ACC112 (cell line): ENCODE measurements around the gene PPIP5K1.

Experiments used
- H2AFZ ChIP-seq: fragments of 200-600 bp; sonication (generic); one replicate; pipeline ENCODE4 v1.6.0; 2017; ENCODE audit warnings: antibody characterized with exemption, low read length; ENCODE audit not compliant: unreplicated experiment
- H3K27ac ChIP-seq: fragments of 200-600 bp; sonication (generic); 2 replicates; pipeline ENCODE4 v1.5.1; 2014; ENCODE audit warnings: low read depth, mild to moderate bottlenecking, antibody characterized with exemption, low read length, moderate library complexity
- H3K27me3 ChIP-seq: fragments of 200-600 bp; sonication (generic); 2 replicates; pipeline ENCODE4 v1.6.1; 2014; ENCODE audit warnings: mild to moderate bottlenecking, antibody characterized with exemption, low read length, moderate library complexity, mixed read lengths; ENCODE audit not compliant: insufficient read depth
- H3K36me3 ChIP-seq: fragments of 200-600 bp; sonication (generic); 2 replicates; pipeline ENCODE4 v1.6.1; 2016; ENCODE audit warnings: mild to moderate bottlenecking, antibody characterized with exemption, low read length, moderate library complexity, mixed read lengths; ENCODE audit not compliant: insufficient read depth
- H3K4me1 ChIP-seq: fragments of 200-600 bp; sonication (generic); one replicate; pipeline ENCODE4 v1.6.1; 2016; ENCODE audit warnings: low read length, mixed read lengths; ENCODE audit not compliant: insufficient read depth, unreplicated experiment, control insufficient read depth
- H3K4me3 ChIP-seq: fragments of 200-600 bp; sonication (generic); 2 replicates; pipeline ENCODE4 v1.5.1; 2014; ENCODE audit warnings: mild to moderate bottlenecking, low read depth, low read length
- H3K79me2 ChIP-seq: fragments of 200-600 bp; sonication (generic); one replicate; pipeline ENCODE4 v1.6.0; 2016; ENCODE audit warnings: low read length; ENCODE audit not compliant: control insufficient read depth, unreplicated experiment, insufficient read depth

Gene PPIP5K1

DNA sequence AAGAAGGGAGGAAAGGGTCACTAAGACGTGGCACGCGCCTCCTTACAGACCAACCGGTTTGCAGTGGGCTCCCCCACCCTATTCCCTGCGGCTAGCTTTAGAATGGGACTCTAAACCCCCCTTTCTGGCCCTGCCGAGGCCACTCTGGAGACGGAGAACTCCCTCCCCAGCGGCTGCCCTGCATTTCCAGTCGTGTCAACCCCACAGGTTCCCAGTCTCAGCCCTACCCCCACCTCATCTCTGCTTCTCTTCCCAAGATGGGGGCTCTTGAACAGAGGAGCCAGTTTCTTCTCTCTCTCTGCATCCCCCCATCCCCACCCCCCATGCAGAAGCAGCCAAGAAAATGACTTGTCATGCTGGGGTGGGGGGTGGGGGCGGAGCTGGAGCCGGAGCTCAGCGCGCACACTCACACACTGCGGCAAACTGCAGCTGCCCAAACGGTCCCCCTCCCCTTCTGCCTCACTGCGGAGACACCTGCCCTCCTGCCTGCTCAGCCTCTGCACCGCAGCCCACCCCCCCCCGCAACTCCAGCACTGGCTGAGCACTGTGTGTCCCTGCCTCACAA is 71.7 kb downstream of the PPIP5K1 start:
- H3K36me3 ChIP-seq, result peaks cover 29% of the 10 kb centered on the region
- peak overlapping the region; percentile 99 for H3K4me3 ChIP-seq

DNA sequence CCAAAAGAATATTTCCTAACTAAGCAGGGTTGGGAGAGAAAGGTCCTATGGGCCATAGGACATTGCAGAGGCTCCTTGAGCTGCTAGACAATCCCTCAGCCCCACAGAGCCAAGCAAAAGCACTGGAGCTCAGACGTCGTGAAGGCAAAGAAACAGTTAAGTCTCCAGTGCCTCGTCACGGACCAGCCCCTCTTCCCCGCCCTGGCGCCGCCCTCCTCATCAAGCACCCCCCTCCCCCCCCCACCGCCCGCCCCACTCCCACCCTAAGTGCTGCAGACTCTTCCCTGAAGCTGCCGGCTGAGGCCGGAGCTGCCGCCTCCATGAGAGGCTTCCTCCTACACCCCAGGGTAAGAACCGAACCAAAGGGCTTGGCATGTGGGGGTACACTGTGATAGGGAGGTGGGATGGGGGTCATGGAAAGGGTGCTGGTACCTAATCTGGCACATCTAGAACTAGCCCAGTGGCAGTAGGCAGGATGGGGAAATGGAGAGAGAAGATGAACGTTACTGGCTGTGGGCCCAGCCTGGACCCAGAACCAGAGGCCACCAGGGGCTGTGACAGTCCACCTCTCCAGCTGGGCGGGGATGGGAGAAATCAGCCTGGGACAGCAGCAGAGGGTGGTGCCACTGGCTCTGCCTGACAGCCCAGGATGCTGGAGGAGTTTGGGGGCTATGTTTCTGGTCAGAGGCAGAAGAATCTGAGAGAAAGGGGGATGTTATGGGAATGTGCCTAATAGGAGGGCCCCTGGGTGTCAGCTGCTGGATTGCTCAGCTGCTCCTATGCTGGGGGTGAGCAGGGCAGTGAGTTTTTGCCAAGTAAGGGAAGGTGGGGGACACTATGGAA is 72.4 kb downstream of the PPIP5K1 start, which contains the start of gene MAP1A:
TSS of gene MAP1A (plus strand) at position 255 of the 843 bp plus-strand sequence. CDS start 3,866 bp downstream, outside the sequence.
- peaks cover 41% of the 10 kb centered on the region for H3K4me1 ChIP-seq
- H3K27ac ChIP-seq, result peak within 1 kb of the TSS; percentile 39
- H2AFZ ChIP-seq, result peak within 1 kb of the TSS; percentile 64
- H3K4me3 ChIP-seq, result peak within 1 kb of the TSS; percentile 99
- peaks cover 22% of the 10 kb centered on the region for H3K36me3 ChIP-seq
- peaks cover 19% of the 10 kb centered on the region for H3K79me2 ChIP-seq
- H3K27me3 ChIP-seq, result no peaks in the 10 kb centered on the region

More for the DNA sequence above, 71.7 kb downstream of the PPIP5K1 start:
- peak overlapping the region; percentile 13 for H2AFZ ChIP-seq
- H3K79me2 ChIP-seq, result peaks cover 19% of the 10 kb centered on the region
- H3K4me1 ChIP-seq, result peaks cover 38% of the 10 kb centered on the region
- no peaks in the 10 kb centered on the region for H3K27me3 ChIP-seq
- peak overlapping the region; percentile 39; the same call in 1 of the 2 replicates for H3K27ac ChIP-seq

DNA sequence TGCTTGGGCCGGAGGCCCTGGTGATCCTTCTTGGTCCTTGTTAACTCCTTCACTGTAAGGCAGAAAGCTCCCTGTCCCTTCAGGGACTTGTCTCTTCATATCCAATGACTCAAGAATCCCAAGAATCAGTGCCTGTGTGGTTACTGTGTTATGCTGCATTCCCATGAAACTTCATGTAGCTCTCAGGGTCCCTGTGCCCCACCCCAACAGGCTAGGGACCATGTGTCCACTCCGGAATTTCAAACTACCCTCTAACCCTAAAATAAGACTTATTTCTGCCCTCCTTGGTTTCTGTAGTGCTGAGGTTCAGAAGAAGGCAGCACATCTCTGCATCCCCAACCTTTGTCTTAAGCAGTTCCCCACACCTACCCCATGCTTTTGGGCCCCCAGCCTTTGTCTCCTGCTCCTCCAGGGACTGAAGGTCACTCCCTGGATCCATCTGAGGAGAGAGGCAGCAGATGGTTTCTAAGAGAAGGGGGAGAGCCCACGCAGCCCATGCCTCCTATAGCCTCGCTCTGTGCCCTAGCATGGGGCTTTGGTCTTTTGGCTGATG is 73.1 kb downstream of the PPIP5K1 start:
- H3K36me3 ChIP-seq, result peaks cover 15% of the 10 kb centered on the region
- peak overlapping the region; percentile 34 for H2AFZ ChIP-seq
- H3K27ac ChIP-seq, result peak overlapping the region; percentile 38
- peaks cover 19% of the 10 kb centered on the region for H3K79me2 ChIP-seq
- peaks cover 41% of the 10 kb centered on the region for H3K4me1 ChIP-seq
- H3K4me3 ChIP-seq, result peak overlapping the region; percentile 99
- H3K27me3 ChIP-seq, result no peaks in the 10 kb centered on the region

DNA sequence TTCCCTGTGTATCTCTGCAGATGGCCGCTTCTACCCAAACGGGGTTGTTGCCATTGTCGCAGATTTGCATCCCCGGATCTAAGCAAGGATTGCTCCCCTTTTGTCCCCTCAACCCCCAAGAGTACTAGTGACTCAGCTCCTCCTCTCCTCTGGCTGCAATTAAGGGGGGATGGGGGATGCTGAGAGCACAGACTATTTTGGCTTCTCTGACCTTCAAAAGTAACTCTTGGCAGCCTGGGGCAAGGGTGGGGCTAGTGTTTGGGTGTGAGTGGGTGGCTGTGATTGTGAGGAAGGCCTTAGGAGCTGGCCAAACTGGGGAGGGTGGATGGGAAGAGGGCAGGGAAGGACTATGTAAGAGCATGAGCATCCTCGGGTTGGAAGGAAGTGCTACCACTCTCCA is 73.8 kb downstream of the PPIP5K1 start:
- Histone ChIP-seq H3K4me1 (peaks cover 46% of the 10 kb centered on the region), H3K27me3 (no peaks in the 10 kb centered on the region), H2AFZ (peak overlapping the region; percentile 64), H3K27ac (peak overlapping the region; percentile 38), H3K36me3 (peaks cover 8% of the 10 kb centered on the region; the same call in 1 of the 2 replicates), H3K4me3 (peak overlapping the region; percentile 99), H3K79me2 (peaks cover 19% of the 10 kb centered on the region)

DNA sequence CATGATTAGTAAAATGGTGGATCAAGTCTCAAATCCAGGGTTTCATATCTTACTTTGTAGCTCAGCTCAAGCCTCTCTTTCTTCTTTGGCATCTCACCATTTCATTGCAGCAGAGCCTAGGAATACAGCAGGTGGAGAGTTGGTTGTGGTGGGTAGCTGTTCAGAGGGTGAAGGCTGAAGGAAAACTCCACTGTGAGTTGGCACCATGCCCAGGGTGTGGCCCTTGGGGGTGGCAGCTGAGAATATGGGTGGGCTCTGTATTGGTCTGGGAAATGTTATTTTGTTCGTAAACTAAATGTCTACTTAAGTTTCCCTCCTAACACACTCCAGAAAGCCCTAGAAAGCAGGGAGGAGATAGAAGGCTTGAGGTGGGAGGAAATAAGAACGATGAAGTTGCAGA is 74.3 kb downstream of the PPIP5K1 start:
- H3K4me1 ChIP-seq, result peaks cover 47% of the 10 kb centered on the region
- no peak overlapping the region for H2AFZ ChIP-seq
- H3K4me3 ChIP-seq, result peak overlapping the region; percentile 99
- peaks cover 4% of the 10 kb centered on the region; the same call in 1 of the 2 replicates for H3K36me3 ChIP-seq
- H3K79me2 ChIP-seq, result peaks cover 19% of the 10 kb centered on the region
- H3K27me3 ChIP-seq, result no peaks in the 10 kb centered on the region
- H3K27ac ChIP-seq, result peak overlapping the region; percentile 38; the same call in 1 of the 2 replicates

DNA sequence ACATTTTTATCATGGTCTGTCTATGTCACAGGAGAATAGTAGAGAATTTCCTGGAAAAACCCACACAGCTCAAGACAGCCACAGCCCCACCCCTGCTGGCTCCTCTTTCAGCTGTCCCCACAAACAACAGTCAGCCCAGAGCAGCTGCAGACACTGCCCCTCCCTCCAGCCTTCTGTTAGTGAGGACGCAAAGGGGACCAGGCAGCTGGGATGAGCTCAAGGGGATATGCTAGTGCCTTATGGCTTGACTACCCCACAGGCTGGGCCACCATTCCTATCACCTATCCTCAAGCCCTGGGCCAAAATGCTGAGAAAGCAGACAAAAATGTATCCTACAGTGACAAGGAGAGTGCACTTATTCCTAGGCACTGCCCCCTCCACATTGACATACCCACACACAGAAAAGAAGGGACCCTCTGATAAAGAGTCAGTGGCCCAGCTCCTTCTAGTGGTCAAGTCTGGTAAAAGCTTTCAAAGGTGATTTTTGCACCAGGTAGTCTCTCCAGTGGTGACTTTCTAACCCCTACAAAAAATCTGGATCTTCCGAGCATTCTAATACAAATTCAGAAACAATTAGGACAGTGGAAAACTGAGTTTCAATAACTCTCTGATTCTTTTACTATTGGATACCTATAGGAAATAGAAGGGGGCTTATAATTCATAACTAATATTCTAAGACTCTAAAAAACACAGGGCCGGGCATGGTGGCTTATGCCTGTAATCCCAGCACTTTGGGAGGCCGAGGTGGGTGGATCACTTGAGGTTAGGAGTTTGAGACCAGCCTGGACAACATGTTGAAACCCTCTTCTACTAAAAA is 75.6 kb downstream of the PPIP5K1 start:
- H3K4me1 ChIP-seq, result peaks cover 49% of the 10 kb centered on the region
- peaks cover 12% of the 10 kb centered on the region for H3K79me2 ChIP-seq

DNA sequence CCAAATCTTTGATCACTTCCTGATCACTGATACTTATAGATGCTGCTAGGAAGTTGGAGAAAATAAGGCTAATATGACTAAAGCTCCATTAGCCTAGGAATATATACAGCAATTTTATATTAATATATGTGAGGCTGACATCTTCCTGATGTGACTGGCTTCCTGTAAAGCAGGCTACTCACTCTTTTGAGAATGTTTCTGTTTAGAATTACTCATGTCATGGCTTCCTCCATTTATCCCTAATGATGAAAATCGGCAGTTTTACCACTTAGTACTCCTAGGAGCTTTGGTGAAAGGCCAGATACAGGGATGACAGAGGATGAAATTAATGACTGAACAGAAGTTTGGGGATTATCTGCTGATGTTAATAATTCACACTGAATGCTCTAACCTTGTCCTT is 76.5 kb downstream of the PPIP5K1 start:
- peak overlapping the region; percentile 49 for H3K27ac ChIP-seq
- H3K79me2 ChIP-seq, result peaks cover 5% of the 10 kb centered on the region
- H3K27me3 ChIP-seq, result no peaks in the 10 kb centered on the region
- no peaks in the 10 kb centered on the region for H3K36me3 ChIP-seq
- 0 out of 2 replicates have a peak overlapping the region, but pooled peaks have one; percentile 2 for H3K4me3 ChIP-seq
- H2AFZ ChIP-seq, result peak overlapping the region; percentile 89
- peaks cover 53% of the 10 kb centered on the region for H3K4me1 ChIP-seq

More for the DNA sequence above, 75.6 kb downstream of the PPIP5K1 start:
- H3K36me3 ChIP-seq, result no peaks in the 10 kb centered on the region
- H3K4me3 ChIP-seq, result 0 out of 2 replicates have a peak overlapping the region, but pooled peaks have one; percentile 2
- no peaks in the 10 kb centered on the region for H3K27me3 ChIP-seq
- H3K27ac ChIP-seq, result peak overlapping the region; percentile 49
- peak overlapping the region; percentile 89 for H2AFZ ChIP-seq

DNA sequence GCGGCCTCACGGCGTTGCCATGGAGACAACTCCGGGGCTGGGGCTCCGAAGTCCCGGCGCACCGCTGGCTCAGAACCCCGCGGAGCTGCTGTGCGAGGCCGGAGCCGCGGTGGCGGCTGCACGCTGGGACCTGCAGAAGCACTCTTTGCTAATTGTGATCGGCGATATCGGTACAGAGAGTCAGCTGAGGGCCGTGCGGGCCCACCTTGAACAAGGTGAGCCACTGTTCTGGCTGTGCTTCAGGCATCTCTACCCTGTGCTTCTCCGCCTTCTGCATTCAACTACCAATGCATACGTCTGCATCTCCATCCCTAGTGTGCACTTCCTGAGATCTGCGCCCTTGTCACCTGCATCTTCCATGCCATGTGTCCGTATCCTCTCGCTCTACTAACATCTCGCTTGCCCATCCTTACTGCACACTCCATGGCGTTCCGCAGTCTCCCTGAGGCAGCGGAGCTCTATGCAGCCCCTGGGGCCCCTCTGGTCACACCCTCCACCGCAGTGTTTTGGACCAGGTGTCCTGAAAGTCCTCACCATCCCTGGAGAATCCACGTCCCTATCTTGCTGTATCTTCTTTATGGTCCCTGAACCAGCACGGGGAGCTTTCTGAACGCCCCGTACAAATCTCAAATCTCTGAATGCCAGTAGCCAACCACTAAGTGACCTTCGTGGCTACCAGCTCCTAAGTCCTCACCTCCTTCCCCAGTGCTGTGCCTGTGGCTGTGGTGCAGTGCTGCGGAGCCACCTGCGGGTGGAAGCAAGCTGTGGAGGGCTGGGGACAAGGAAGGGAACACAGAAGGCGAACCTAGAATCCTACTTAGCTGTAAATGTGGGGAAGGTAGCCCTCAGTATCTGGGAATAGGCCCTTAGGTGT is 78.8 kb downstream of the PPIP5K1 start:
- Histone ChIP-seq H3K27ac (no peak overlapping the region), H3K4me3 (peak overlapping the region; percentile 94), H3K79me2 (no peaks in the 10 kb centered on the region), H3K27me3 (no peaks in the 10 kb centered on the region), H3K4me1 (peaks cover 47% of the 10 kb centered on the region), H2AFZ (no peak overlapping the region), H3K36me3 (no peaks in the 10 kb centered on the region)

DNA sequence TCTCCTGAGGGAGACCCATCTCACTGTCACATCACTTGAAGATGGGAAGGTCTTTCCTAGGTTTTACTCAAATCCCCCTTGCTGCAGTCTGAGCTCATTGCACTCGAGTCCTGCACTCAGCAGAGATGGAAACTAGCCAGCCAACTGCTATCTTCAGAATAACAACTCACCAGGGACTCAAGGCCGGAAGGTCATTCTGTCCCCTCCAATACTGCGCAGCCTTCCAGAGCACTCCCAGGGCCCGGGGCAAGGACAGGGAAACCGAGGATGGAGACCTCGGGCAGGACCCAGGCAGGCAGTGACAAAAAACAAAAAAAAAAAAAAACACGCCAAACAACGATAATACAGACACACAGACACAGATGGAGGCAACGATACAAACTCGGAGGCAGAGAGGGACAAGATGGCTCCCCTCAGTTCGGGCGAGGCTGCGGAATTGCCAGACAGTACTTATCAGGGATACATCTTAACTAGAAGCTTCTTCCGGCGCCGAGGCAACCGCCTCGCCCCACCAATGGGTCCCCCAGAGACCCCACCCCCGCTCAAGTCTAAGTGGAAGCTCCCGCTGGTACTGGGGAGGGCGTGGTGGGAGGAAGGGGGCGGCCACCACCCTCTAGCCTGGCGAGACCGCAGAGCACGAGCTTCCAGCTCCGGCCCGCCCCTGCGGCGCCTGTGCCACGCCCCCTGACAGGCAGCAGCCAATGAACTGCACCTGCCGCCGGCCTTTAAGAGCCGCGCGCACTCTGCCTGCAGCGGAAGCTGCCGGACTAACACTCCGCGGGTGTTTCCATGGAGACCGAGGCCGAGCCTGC is 79.6 kb downstream of the PPIP5K1 start:
- Histone ChIP-seq H3K36me3 (no peaks in the 10 kb centered on the region), H2AFZ (peak overlapping the region; percentile 89), H3K79me2 (no peaks in the 10 kb centered on the region), H3K4me3 (peak overlapping the region; percentile 94), H3K4me1 (peaks cover 42% of the 10 kb centered on the region), H3K27me3 (no peaks in the 10 kb centered on the region), H3K27ac (peak overlapping the region; percentile 94)
